Endodermal cell (in vitro differentiated cells): Measurements from ENCODE around the gene SF3B5. TPM values are rescaled to one million over a fixed set of nuclear protein-coding genes. Genes with fewer than 3 reads are reported as not detected.

Experiments
- DNase-seq: peaks from one replicate; pipeline ENCODE4 v3.0.0-alpha.2; 2017
- H3K27ac ChIP-seq: 2 replicates; pipeline ENCODE4 v1.5.1; 2013; ENCODE audit warnings: mild to moderate bottlenecking, low read depth, low read length, moderate library complexity
- H3K27me3 ChIP-seq: 2 replicates; pipeline ENCODE4 v1.6.1; 2013; ENCODE audit warnings: mild to moderate bottlenecking, low read length, moderate library complexity; ENCODE audit not compliant: insufficient read depth, control insufficient read depth, poor library complexity, severe bottlenecking
- H3K36me3 ChIP-seq: 2 replicates; pipeline ENCODE4 v1.7.0; 2013; ENCODE audit warnings: mild to moderate bottlenecking, low read length, moderate library complexity; ENCODE audit not compliant: control insufficient read depth, insufficient read depth
- H3K4me1 ChIP-seq: one replicate; pipeline ENCODE4 v1.7.0; 2013; ENCODE audit warnings: low read length; ENCODE audit not compliant: control insufficient read depth, insufficient read depth
- H3K4me3 ChIP-seq: 2 replicates; pipeline ENCODE4 v1.5.1; 2013; ENCODE audit warnings: mild to moderate bottlenecking, low read length, moderate library complexity
- H3K9ac ChIP-seq: 2 replicates; pipeline ENCODE4 v1.6.1; 2013; ENCODE audit warnings: mild to moderate bottlenecking, low read length, moderate library complexity; ENCODE audit not compliant: poor library complexity, severe bottlenecking; ENCODE audit errors: extremely low read depth
- H3K9me3 ChIP-seq: 2 replicates; pipeline ENCODE4 v1.6.1; 2013; ENCODE audit warnings: mild to moderate bottlenecking, low read length, moderate library complexity; ENCODE audit not compliant: control insufficient read depth
- H3K27ac Mint-ChIP-seq: 2 replicates; pipeline ENCODE4 v1.8.0; 2020; ENCODE audit warnings: mixed read lengths
- H3K27me3 Mint-ChIP-seq: 2 replicates; pipeline ENCODE4 v1.8.0; 2021; ENCODE audit warnings: mild to moderate bottlenecking, mixed read lengths; ENCODE audit not compliant: insufficient read depth
- H3K36me3 Mint-ChIP-seq: 2 replicates; pipeline ENCODE4 v1.8.0; 2020; ENCODE audit warnings: low read depth, mixed read lengths
- H3K4me1 Mint-ChIP-seq: 2 replicates; pipeline ENCODE4 v1.8.0; 2020; ENCODE audit warnings: mixed read lengths
- H3K4me3 Mint-ChIP-seq: 2 replicates; pipeline ENCODE4 v1.8.0; 2020; ENCODE audit warnings: mild to moderate bottlenecking, moderate library complexity, mixed read lengths
- H3K9me3 Mint-ChIP-seq: 2 replicates; pipeline ENCODE4 v1.8.0; 2020; ENCODE audit warnings: mild to moderate bottlenecking, mixed read lengths
- WGBS, 2 experiments: methylation state at CpG; one replicate each; pipeline versions ENCODE4 v1.1.5 to v1.1.7; 2013; ENCODE audit warnings: missing lambda C conversion rate in 2 of 2, mixed read lengths in 1 of 2; ENCODE audit not compliant: insufficient coverage in 1 of 2, insufficient read length in 1 of 2; 5-methylcytosine and 5-hydroxymethylcytosine counted together
- total RNA-seq, 2 donors: library from RNA; stranded (reverse); fragmentation: NEBNext Ultra II Directional in 1 of 2; extraction: Animal tissue kit (Norgen Biotek cat#: 25700) in 1 of 2; gene quantifications; 2 replicates in 1 of 2; 3 replicates in 1 of 2; pipeline ENCODE4 v1.2.1, GENCODE V29; 2021
- TF ChIP-seq, protein P1 (sequence below): fragments of 200-600 bp; sonication (generic); conservative IDR thresholded peaks from 2 replicates; pipeline ENCODE4 v1.5.0; 2021; ENCODE audit warnings: antibody characterized with exemption, mild to moderate bottlenecking

Gene SF3B5
- total RNA-seq, 2 donors from 2014 or later, result 124 to 138 TPM

DNA sequence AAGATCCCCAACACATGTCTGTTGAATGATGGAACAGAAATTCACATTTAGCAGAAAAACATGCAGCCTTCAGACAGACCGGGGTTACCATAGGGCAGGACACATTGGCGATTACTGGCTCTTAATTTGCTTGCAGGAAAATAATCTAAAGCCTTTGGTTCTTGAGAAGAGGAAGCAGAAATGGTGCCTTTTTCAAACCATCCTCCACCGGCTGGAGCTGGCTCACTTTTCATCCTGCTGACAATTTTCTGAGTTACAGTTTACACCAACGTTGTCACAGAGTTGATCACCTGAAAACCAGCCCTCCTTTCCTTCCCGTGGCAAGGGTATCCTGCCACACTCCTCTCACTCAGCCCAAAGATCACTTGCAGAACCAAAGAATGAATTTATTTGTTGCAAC is 32.6 kb downstream of the SF3B5 start:
- H3K9me3 ChIP-seq, result no peaks in the 10 kb centered on the region
- no peak overlapping the region for H3K27ac ChIP-seq
- H3K36me3 ChIP-seq, result no peaks in the 10 kb centered on the region
- Mint-ChIP-seq H3K27me3 (peaks cover 88% of the 10 kb centered on the region), H3K27ac (no peak overlapping the region), H3K4me1 (peaks cover 11% of the 10 kb centered on the region), H3K9me3 (no peaks in the 10 kb centered on the region), H3K36me3 (no peaks in the 10 kb centered on the region), H3K4me3 (peak overlapping the region; percentile 65)
- H3K4me1 ChIP-seq, result no peaks in the 10 kb centered on the region
- H3K4me3 ChIP-seq, result peak overlapping the region; percentile 83
- no peak overlapping the region for H3K9ac ChIP-seq
- DNase-seq, result no peak
- peaks cover 75% of the 10 kb centered on the region for H3K27me3 ChIP-seq
- 53 to 54% methylated on average over 4 to 5 of the region's 5 CpGs for WGBS, 2 experiments
- TF ChIP-seq, protein P1, sequence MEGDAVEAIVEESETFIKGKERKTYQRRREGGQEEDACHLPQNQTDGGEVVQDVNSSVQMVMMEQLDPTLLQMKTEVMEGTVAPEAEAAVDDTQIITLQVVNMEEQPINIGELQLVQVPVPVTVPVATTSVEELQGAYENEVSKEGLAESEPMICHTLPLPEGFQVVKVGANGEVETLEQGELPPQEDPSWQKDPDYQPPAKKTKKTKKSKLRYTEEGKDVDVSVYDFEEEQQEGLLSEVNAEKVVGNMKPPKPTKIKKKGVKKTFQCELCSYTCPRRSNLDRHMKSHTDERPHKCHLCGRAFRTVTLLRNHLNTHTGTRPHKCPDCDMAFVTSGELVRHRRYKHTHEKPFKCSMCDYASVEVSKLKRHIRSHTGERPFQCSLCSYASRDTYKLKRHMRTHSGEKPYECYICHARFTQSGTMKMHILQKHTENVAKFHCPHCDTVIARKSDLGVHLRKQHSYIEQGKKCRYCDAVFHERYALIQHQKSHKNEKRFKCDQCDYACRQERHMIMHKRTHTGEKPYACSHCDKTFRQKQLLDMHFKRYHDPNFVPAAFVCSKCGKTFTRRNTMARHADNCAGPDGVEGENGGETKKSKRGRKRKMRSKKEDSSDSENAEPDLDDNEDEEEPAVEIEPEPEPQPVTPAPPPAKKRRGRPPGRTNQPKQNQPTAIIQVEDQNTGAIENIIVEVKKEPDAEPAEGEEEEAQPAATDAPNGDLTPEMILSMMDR, result no peak

GRCh38 chr6:144059139-144059538 is 36.2 kb downstream of the SF3B5 start:
- H3K27ac ChIP-seq, result no peak overlapping the region
- Mint-ChIP-seq H3K9me3 (no peaks in the 10 kb centered on the region), H3K36me3 (no peaks in the 10 kb centered on the region), H3K4me3 (no peak overlapping the region), H3K27ac (no peak overlapping the region), H3K4me1 (peaks cover 7% of the 10 kb centered on the region), H3K27me3 (peaks cover 80% of the 10 kb centered on the region)
- H3K9ac ChIP-seq, result no peak overlapping the region
- TF ChIP-seq, protein P1, result no peak
- 92% methylated on average over 1 of the region's 1 CpG; no CpG with 5 or more reads in 1 of the 2 experiments for WGBS, 2 experiments
- H3K27me3 ChIP-seq, result peaks cover 39% of the 10 kb centered on the region
- no peak for DNase-seq
- H3K4me1 ChIP-seq, result no peaks in the 10 kb centered on the region
- H3K4me3 ChIP-seq, result no peak overlapping the region
- H3K36me3 ChIP-seq, result no peaks in the 10 kb centered on the region
- no peaks in the 10 kb centered on the region for H3K9me3 ChIP-seq

DNA sequence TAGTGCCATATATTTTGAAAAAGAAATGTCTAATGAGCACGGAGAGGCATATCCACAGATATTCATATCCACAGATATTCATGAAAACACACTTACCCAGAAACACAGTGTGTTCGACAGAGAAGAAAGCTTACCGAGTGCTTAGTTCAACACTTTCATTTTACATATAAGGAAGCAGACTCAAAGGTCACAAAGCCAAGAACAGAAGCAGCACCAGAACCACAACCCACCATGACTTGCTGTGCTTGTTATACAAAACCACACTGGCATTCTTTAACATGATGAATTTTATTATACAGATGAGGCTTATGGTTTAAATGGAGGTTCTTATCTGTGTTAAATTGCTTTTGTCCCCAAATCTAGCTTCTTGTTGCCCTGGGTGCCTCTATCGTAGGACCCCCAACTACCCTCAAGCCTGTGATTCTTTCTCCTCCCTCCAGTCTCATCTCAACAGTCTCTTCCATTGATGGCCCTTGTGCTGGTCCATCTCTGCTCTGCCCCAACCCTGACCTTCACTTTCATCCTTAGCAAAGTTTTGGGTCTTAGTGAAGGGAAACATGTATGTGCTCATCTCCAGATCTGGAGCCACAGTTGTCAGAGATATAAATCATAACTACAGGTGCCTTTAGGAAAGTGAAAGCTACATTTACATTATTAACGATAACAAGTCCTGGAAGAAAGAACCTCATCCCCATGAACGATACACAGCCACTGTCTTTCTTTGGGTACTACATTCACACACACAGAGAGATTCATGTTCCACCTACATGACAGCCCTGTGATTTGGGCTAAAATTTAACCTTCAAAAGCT is 40.0 kb downstream of the SF3B5 start:
- Histone ChIP-seq H3K9me3 (no peaks in the 10 kb centered on the region), H3K4me3 (no peak overlapping the region), H3K27ac (no peak overlapping the region), H3K9ac (no peak overlapping the region), H3K4me1 (peaks cover 4% of the 10 kb centered on the region), H3K36me3 (no peaks in the 10 kb centered on the region), H3K27me3 (peaks cover 3% of the 10 kb centered on the region)
- peaks cover 50% of the 10 kb centered on the region for H3K27me3 Mint-ChIP-seq
- WGBS, 2 experiments, result 88 to 100% methylated on average over 1 to 6 of the region's 6 CpGs
- TF ChIP-seq, protein P1, result no peak
- H3K9me3 Mint-ChIP-seq, result no peaks in the 10 kb centered on the region
- H3K36me3 Mint-ChIP-seq, result no peaks in the 10 kb centered on the region
- no peak for DNase-seq
- peaks cover 6% of the 10 kb centered on the region for H3K4me1 Mint-ChIP-seq
- no peak overlapping the region for H3K27ac Mint-ChIP-seq
- H3K4me3 Mint-ChIP-seq, result no peak overlapping the region
